A549 (cell line): ENCODE measurements around the gene ZNF200. TPM values are rescaled to one million over a fixed set of nuclear protein-coding genes. Genes with fewer than 3 reads are reported as not detected.

Experiments
- ATAC-seq, 2 experiments: fragments of 200-7000 bp in 1 of 2; fragments of >200 bp in 1 of 2; cut with Nextera tagmentation in 1 of 2; cut with Tn5 transposase in 1 of 2; 3 replicates each; pipeline versions ENCODE4 v1.8.0 to v1.9.1; 2018 to 2020; ENCODE audit warnings: mild to moderate bottlenecking in 1 of 2, moderate library complexity in 1 of 2
- CTCF ChIA-PET: fragments of 300-600 bp; sonication (Branson Sonifier 250); formaldehyde crosslinking; extraction: SDS; loops from one replicate; lab custom pipeline; 2021; ENCODE audit warnings: antibody characterized with exemption, inconsistent platforms; lab: Yijun Ruan, JAX
- POLR2A ChIA-PET: fragments of 350-600 bp; formaldehyde crosslinking; extraction: SDS; loops from one replicate; lab custom pipeline; 2021; ENCODE audit warnings: antibody characterized with exemption, inconsistent platforms; lab: Yijun Ruan, JAX
- DNase-seq, 2 experiments: peaks; one replicate each; pipeline versions ENCODE4 v3.0.0 to v3.0.0-alpha.2; 2011 to 2016; ENCODE audit warnings: low read depth in 1 of 2, low spot score in 1 of 2
- FAIRE-seq: peaks from 2 replicates; lab custom pipeline; 2011; peaks lifted over from hg19 to GRCh38; lab: Jason Lieb, UNC
- H3K27ac ChIP-seq, 2 experiments: fragments of >200 bp; sonication (Bioruptor Twin); formaldehyde crosslinking; 3 replicates each; pipeline ENCODE4 v1.5.1; 2016 to 2017
- H3K4me1 ChIP-seq: fragments of >200 bp; sonication (Bioruptor Twin); formaldehyde crosslinking; 3 replicates; pipeline ENCODE4 v1.6.1; 2016
- H3K4me2 ChIP-seq: fragments of >200 bp; sonication (Bioruptor Twin); formaldehyde crosslinking; 3 replicates; pipeline ENCODE4 v1.6.1; 2016
- H3K4me3 ChIP-seq: fragments of >200 bp; sonication (Bioruptor Twin); formaldehyde crosslinking; 3 replicates; pipeline ENCODE4 v1.5.1; 2016
- H3K9me3 ChIP-seq: fragments of >200 bp; sonication (Bioruptor Twin); formaldehyde crosslinking; 3 replicates; pipeline ENCODE4 v1.6.1; 2016
- ATOH8 ChIP-seq: fragments of 250-450 bp; sonication (Bioruptor Pico); IDR thresholded peaks from 2 replicates; pipeline ENCODE4 v1.5.0; 2020; ENCODE audit warnings: low read depth, mild to moderate bottlenecking, moderate library complexity
- CBX8 ChIP-seq: fragments of 200-600 bp; sonication (generic); IDR thresholded peaks from 2 replicates; pipeline ENCODE4 v1.6.1; 2016
- CTCF ChIP-seq: fragments of >200 bp; sonication (Bioruptor Twin); formaldehyde crosslinking; IDR thresholded peaks from 3 replicates; pipeline ENCODE4 v1.5.1; 2016
- EHF ChIP-seq: fragments of 250-450 bp; sonication (Bioruptor Pico); IDR thresholded peaks from 2 replicates; pipeline ENCODE4 v1.5.0; 2020; ENCODE audit warnings: mild to moderate bottlenecking
- FOXS1 ChIP-seq: fragments of 250-450 bp; sonication (Bioruptor Pico); IDR thresholded peaks from 2 replicates; pipeline ENCODE4 v1.5.0; 2020; ENCODE audit warnings: mild to moderate bottlenecking, moderate library complexity
- HMGXB4 ChIP-seq: fragments of 250-450 bp; sonication (Bioruptor Pico); IDR thresholded peaks from 2 replicates; pipeline ENCODE4 v1.5.0; 2021; ENCODE audit warnings: mild to moderate bottlenecking, moderate library complexity, borderline replicate concordance
- HOXA7 ChIP-seq: fragments of 250-450 bp; sonication (Bioruptor Pico); IDR thresholded peaks from 2 replicates; pipeline ENCODE4 v1.5.0; 2020; ENCODE audit warnings: mild to moderate bottlenecking, moderate library complexity
- JUNB ChIP-seq: fragments of >200 bp; sonication (Bioruptor Twin); formaldehyde crosslinking; IDR thresholded peaks from 2 replicates; pipeline ENCODE4 v1.6.1; 2016
- MAX ChIP-seq: IDR thresholded peaks from 2 replicates; pipeline ENCODE4 v1.6.1; 2012
- MYC ChIP-seq: IDR thresholded peaks from 2 replicates; pipeline ENCODE4 v1.6.1; 2012; ENCODE audit warnings: mild to moderate bottlenecking, inconsistent platforms, low read length, improper control_type of control experiment, borderline replicate concordance
- NFE2L2 ChIP-seq: fragments of 150-350 bp; conservative IDR thresholded peaks from 2 replicates; pipeline ENCODE4 v1.6.1; 2014; ENCODE audit warnings: low read length
- NR3C1 ChIP-seq: fragments of >200 bp; sonication (Bioruptor Twin); formaldehyde crosslinking; IDR thresholded peaks from 3 replicates; pipeline ENCODE4 v1.6.1; 2017
- PBX3 ChIP-seq: IDR thresholded peaks from 2 replicates; pipeline ENCODE4 v1.6.1; 2012
- PHF8 ChIP-seq: fragments of 200-600 bp; sonication (generic); IDR thresholded peaks from 2 replicates; pipeline ENCODE4 v1.6.1; 2016; ENCODE audit warnings: low read depth, mild to moderate bottlenecking, antibody characterized with exemption, moderate library complexity, borderline replicate concordance
- POLR2A ChIP-seq: IDR thresholded peaks from 2 replicates; pipeline ENCODE4 v1.6.1; 2012; ENCODE audit warnings: mild to moderate bottlenecking, low read length
- RAD21 ChIP-seq, 2 experiments: fragments of >200 bp in 1 of 2; sonication (Bioruptor Twin) in 1 of 2; formaldehyde crosslinking in 1 of 2; IDR thresholded peaks in 1 of 2; conservative IDR thresholded peaks in 1 of 2; 2 replicates in 1 of 2; 3 replicates in 1 of 2; pipeline ENCODE4 v1.6.1; 2012 to 2018; ENCODE audit warnings: inconsistent platforms in 1 of 2
- REST ChIP-seq: fragments of 200-600 bp; sonication (generic); IDR thresholded peaks from 2 replicates; pipeline ENCODE4 v1.6.1; 2016; ENCODE audit warnings: antibody characterized with exemption, mild to moderate bottlenecking, moderate library complexity
- RNF2 ChIP-seq: fragments of 200-600 bp; sonication (generic); IDR thresholded peaks from 2 replicates; pipeline ENCODE4 v1.6.1; 2016; ENCODE audit warnings: low read depth, mild to moderate bottlenecking, antibody characterized with exemption, moderate library complexity, borderline replicate concordance
- TFCP2L1 ChIP-seq: fragments of 250-450 bp; sonication (Bioruptor Pico); IDR thresholded peaks from 2 replicates; pipeline ENCODE4 v1.5.0; 2021; ENCODE audit warnings: mild to moderate bottlenecking
- USF2 ChIP-seq: fragments of 450-650 bp; IDR thresholded peaks from 2 replicates; pipeline ENCODE4 v1.6.1; 2014; ENCODE audit warnings: antibody characterized with exemption
- ZC3H11A ChIP-seq: fragments of 450-650 bp; IDR thresholded peaks from 2 replicates; pipeline ENCODE4 v1.6.1; 2014; ENCODE audit warnings: antibody characterized with exemption, mild to moderate bottlenecking
- ZSCAN20 ChIP-seq: fragments of 250-450 bp; sonication (Bioruptor Pico); IDR thresholded peaks from 2 replicates; pipeline ENCODE4 v1.8.0; 2022; ENCODE audit warnings: mild to moderate bottlenecking, moderate library complexity
- WGBS: methylation state at CpG from one replicate; pipeline ENCODE4 v1.1.6; 2017; ENCODE audit errors: missing lambda C conversion rate; 5-methylcytosine and 5-hydroxymethylcytosine counted together
- polyA plus RNA-seq, 4 experiments: library from polyadenylated mRNA; depleted of rRNA in 3 of 4; stranded (reverse); fragments of >200 nt; fragmentation: RNase III in 1 of 4; extraction: RNeasy Plus Mini Kit Qiagen cat#74134 plus additional on column Dnase treatment in 1 of 4; gene quantifications; 2 replicates in 3 of 4; 3 replicates in 1 of 4; pipeline ENCODE4 v1.2.3, GENCODE V29; 2011 to 2017

Gene ZNF200
- polyA plus RNA-seq, 2 of the 4 experiments (the other 2 are of a cell fraction) = 6.9 to 7.5 TPM

- TF ChIP-seq USF2 (0 out of 2 replicates have a peak, but pooled peaks have one; percentile 38), PHF8 (no peak), MAX (peak; percentile 95), TFCP2L1 (no peak), NFE2L2 (no peak), CBX8 (no peak), ZC3H11A (no peak), EHF (CRISPR knock-in tag) (0 out of 2 replicates have a peak, but pooled peaks have one; percentile 60)
These were observed 29.4 kb upstream of the ZNF200 start (continued) for GRCh38 chr16:3264137-3265036.

GRCh38 chr16:3262517-3262916 is 27.6 kb upstream of the ZNF200 start:
- ChIA-PET POLR2A (no interaction called here), CTCF (interaction anchor here (1.4 kb wide), 1 partner anchor 12 kb away, joined by 5 read pairs; no protein-coding TSS in a partner anchor)
- peaks cover 7% of the 10 kb centered on the region; the same call in 2 of the 3 replicates for H3K9me3 ChIP-seq
- no peak overlapping the region for H3K4me2 ChIP-seq
- ATAC-seq (no peak), FAIRE-seq (no peak), DNase-seq (no peak)
- no peak overlapping the region for H3K4me3 ChIP-seq
- no peak for TF ChIP-seq HOXA7 (CRISPR knock-in tag)
- no peak for TF ChIP-seq ZSCAN20
- TF ChIP-seq REST = no peak
- TF ChIP-seq ATOH8 = no peak
- no peak for TF ChIP-seq TFCP2L1
- no peak for TF ChIP-seq RAD21 (conservative IDR thresholded peaks at IDR 0.05 in 1 of 2, IDR thresholded peaks at IDR 0.05 in 1 of 2)
- TF ChIP-seq HMGXB4 (CRISPR knock-in tag) = no peak
- WGBS = 94% methylated on average over 4 of the region's 4 CpGs
- no peak overlapping the region for H3K27ac ChIP-seq
- no peaks in the 10 kb centered on the region for H3K4me1 ChIP-seq

GRCh38 chr16:3259836-3260235 is 24.9 kb upstream of the ZNF200 start:
- POLR2A ChIA-PET = no interaction called here
- no peak overlapping the region for H3K4me3 ChIP-seq
- TF ChIP-seq RAD21 (conservative IDR thresholded peaks at IDR 0.05 in 1 of 2, IDR thresholded peaks at IDR 0.05 in 1 of 2) (no peak), RNF2 (no peak), JUNB (no peak), FOXS1 (no peak), POLR2A (no peak), PBX3 (no peak), ATOH8 (no peak), ZSCAN20 (no peak), CTCF (no peak), NR3C1 (no peak), MYC (no peak)

More at GRCh38 chr16:3259836-3260235, 24.9 kb upstream of the ZNF200 start:
- no peak overlapping the region for H3K4me2 ChIP-seq
- H3K4me1 ChIP-seq = no peaks in the 10 kb centered on the region
- ATAC-seq (no peak), FAIRE-seq (no peak), DNase-seq (no peak)
- H3K27ac ChIP-seq = no peak overlapping the region
- CTCF ChIA-PET = interaction anchor here (0.6 to 1.3 kb wide), 3 partner anchors 19 to 267 kb away, joined by 3 read pairs; no protein-coding TSS in a partner anchor
- H3K9me3 ChIP-seq = no peaks in the 10 kb centered on the region
- WGBS = 73% methylated on average over 8 of the region's 8 CpGs
